Activated T-helper 2 cell treated with anti-CD3 and anti-CD28 coated beads, Interferon-gamma antibody, Interleukin-2, Interleukin-4, amounts not matched to agents 10 μg/mL and 5 μg/mL and 100 μg/mL, durations not matched to agents 14 hours and 24 hours and 36 hours (primary cell): Measurements from ENCODE around the gene IKZF2. TPM values are rescaled to one million over a fixed set of nuclear protein-coding genes. Genes with fewer than 3 reads are reported as not detected.

Source experiments
- DNase-seq: peaks from one replicate; pipeline ENCODE4 v3.0.0; 2021; ENCODE audit warnings: low spot score
- H3K27ac Mint-ChIP-seq: one replicate; pipeline ENCODE4 v1.8.0; 2021; ENCODE audit warnings: mixed read lengths
- H3K27me3 Mint-ChIP-seq: one replicate; pipeline ENCODE4 v1.8.0; 2021; ENCODE audit warnings: low read depth, mixed read lengths
- H3K36me3 Mint-ChIP-seq: one replicate; pipeline ENCODE4 v1.8.0; 2021; ENCODE audit warnings: low read depth, mixed read lengths
- H3K4me1 Mint-ChIP-seq: one replicate; pipeline ENCODE4 v1.8.0; 2021; ENCODE audit warnings: low read depth, mixed read lengths
- H3K4me3 Mint-ChIP-seq: one replicate; pipeline ENCODE4 v1.8.0; 2021; ENCODE audit warnings: low read depth, mild to moderate bottlenecking, moderate library complexity, mixed read lengths
- H3K9me3 Mint-ChIP-seq: one replicate; pipeline ENCODE4 v1.8.0; 2021; ENCODE audit warnings: mixed read lengths
- intact Hi-C: fragments of 100-400 bp; cut with micrococcal nuclease; formaldehyde crosslinking; loops from one replicate; pipeline ENCODE4 v1.15.1; 2023
- total RNA-seq: library from RNA; stranded (reverse); gene quantifications from 2 replicates; pipeline ENCODE4 v1.2.3, GENCODE V29; 2022

Gene IKZF2
- total RNA-seq, 1 donor from 2014 or later, result 13.4 TPM

- Mint-ChIP-seq H3K27me3 (peaks cover 2% of the 10 kb centered on the region), H3K9me3 (no peaks in the 10 kb centered on the region), H3K27ac (no peak overlapping the region), H3K4me1 (no peaks in the 10 kb centered on the region), H3K4me3 (no peak overlapping the region), H3K36me3 (no peaks in the 10 kb centered on the region)
- intact Hi-C loops, result no loop called here
- DNase-seq, result no peak
Measured at GRCh38 chr2:213167271-213167930, 16.0 kb upstream of the IKZF2 start.

GRCh38 chr2:213166109-213166508, 14.7 kb upstream of the IKZF2 start:
- no peaks in the 10 kb centered on the region for H3K4me1 Mint-ChIP-seq
- no peak overlapping the region for H3K4me3 Mint-ChIP-seq
- H3K36me3 Mint-ChIP-seq, result no peaks in the 10 kb centered on the region
- no peak for DNase-seq
- intact Hi-C loops, result no loop called here
- no peak overlapping the region for H3K27ac Mint-ChIP-seq
- H3K9me3 Mint-ChIP-seq, result no peaks in the 10 kb centered on the region
- peaks cover 2% of the 10 kb centered on the region for H3K27me3 Mint-ChIP-seq

DNA sequence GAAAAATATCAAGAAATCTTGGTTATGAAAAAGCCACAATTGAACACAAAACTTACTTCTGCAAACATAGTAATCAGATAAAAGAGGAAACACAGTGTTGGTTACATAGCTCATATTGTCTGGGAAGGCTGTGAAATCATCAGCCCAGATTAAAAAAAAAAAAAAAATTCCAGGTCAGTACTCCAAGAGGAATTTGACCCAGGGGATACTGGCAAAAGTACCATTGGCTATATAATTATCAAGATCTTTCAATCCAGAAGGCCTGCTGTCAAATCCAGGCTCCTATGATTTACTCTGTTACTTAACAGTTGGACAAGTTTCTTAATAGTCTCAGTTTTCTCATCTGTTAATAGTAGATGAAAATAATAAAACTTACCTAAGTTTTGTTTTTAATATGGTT, 12.9 kb upstream of the IKZF2 start:
- H3K4me3 Mint-ChIP-seq, result no peak overlapping the region

DNA sequence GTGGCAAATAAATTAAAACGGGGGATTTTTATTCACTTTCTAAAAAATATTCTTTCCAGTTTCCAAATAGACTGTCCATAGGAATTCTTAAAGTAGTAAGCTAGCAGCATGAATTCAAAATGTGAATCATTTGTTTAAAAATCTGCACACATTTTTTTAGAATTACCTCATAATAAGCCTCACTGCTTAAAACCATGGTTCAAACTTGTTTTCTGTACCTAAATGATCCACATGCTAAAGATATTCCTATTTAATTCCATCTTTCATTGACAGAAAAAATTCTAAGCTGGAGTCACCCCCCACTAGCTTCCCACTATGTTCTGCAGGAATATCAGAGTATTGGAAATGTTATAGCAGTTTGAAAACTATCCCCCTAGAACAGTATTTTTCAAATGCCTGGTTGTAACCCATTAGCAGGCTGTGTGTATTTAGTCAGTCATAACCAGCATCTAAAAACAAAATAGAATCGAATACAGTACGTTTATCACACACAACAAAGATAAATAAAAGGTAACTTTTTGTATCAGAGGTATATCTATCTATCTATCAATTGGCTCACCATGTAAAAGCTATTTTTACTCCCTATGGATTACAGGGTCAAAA, 11.2 kb upstream of the IKZF2 start:
- H3K27me3 Mint-ChIP-seq, result peaks cover 2% of the 10 kb centered on the region
- no peak overlapping the region for H3K27ac Mint-ChIP-seq
- H3K36me3 Mint-ChIP-seq, result no peaks in the 10 kb centered on the region
- no peaks in the 10 kb centered on the region for H3K4me1 Mint-ChIP-seq
- DNase-seq, result no peak
- H3K9me3 Mint-ChIP-seq, result no peaks in the 10 kb centered on the region
- intact Hi-C loops, result no loop called here
- H3K4me3 Mint-ChIP-seq, result no peak overlapping the region

More for the DNA sequence above, 12.9 kb upstream of the IKZF2 start:
- H3K27ac Mint-ChIP-seq, result no peak overlapping the region
- H3K36me3 Mint-ChIP-seq, result no peaks in the 10 kb centered on the region
- no peaks in the 10 kb centered on the region for H3K4me1 Mint-ChIP-seq
- peaks cover 2% of the 10 kb centered on the region for H3K27me3 Mint-ChIP-seq
- no peak for DNase-seq
- intact Hi-C loops, result no loop called here
- H3K9me3 Mint-ChIP-seq, result no peaks in the 10 kb centered on the region

GRCh38 chr2:213161759-213162515, 10.5 kb upstream of the IKZF2 start:
- no peak overlapping the region for H3K4me3 Mint-ChIP-seq
- H3K9me3 Mint-ChIP-seq, result no peaks in the 10 kb centered on the region
- DNase-seq, result no peak
- peaks cover 5% of the 10 kb centered on the region for H3K27me3 Mint-ChIP-seq
- intact Hi-C loops, result no loop called here
- peaks cover 5% of the 10 kb centered on the region for H3K4me1 Mint-ChIP-seq
- H3K36me3 Mint-ChIP-seq, result no peaks in the 10 kb centered on the region
- no peak overlapping the region for H3K27ac Mint-ChIP-seq

DNA sequence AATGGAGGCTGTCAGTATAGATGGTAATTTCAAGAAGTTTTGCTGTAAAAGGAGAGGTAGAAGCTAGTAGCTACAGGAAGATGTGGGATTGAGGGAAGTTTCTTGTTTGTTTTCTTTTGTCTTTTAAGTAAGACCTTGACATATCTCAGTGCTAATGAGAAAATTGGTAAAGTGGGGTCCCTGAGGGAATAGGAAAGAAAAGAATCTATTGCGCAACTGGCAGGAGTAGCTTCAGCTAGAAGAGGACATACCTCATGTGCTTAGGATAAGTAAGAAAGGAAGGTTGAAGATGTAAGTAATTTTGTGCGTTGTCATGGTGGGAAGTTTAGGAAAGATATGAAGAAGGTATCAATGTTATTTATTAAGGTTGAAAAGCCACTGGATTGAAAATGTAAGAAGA, 8.4 kb upstream of the IKZF2 start:
- Mint-ChIP-seq H3K9me3 (no peaks in the 10 kb centered on the region), H3K4me1 (peaks cover 8% of the 10 kb centered on the region), H3K4me3 (no peak overlapping the region), H3K27me3 (peaks cover 16% of the 10 kb centered on the region), H3K27ac (no peak overlapping the region), H3K36me3 (no peaks in the 10 kb centered on the region)
- intact Hi-C loops, result no loop called here
- no peak for DNase-seq

GRCh38 chr2:213157242-213157641, 5.8 kb upstream of the IKZF2 start:
- no peak for DNase-seq
- H3K4me1 Mint-ChIP-seq, result peaks cover 18% of the 10 kb centered on the region
- H3K27me3 Mint-ChIP-seq, result peaks cover 32% of the 10 kb centered on the region
- H3K4me3 Mint-ChIP-seq, result no peak overlapping the region
- H3K9me3 Mint-ChIP-seq, result no peaks in the 10 kb centered on the region
- intact Hi-C loops, result no loop called here
- peak overlapping the region; percentile 15 for H3K27ac Mint-ChIP-seq
- no peaks in the 10 kb centered on the region for H3K36me3 Mint-ChIP-seq

GRCh38 chr2:213156717-213157116, 5.3 kb upstream of the IKZF2 start:
- Mint-ChIP-seq H3K4me3 (no peak overlapping the region), H3K27me3 (peaks cover 33% of the 10 kb centered on the region), H3K4me1 (peaks cover 19% of the 10 kb centered on the region), H3K27ac (no peak overlapping the region), H3K9me3 (no peaks in the 10 kb centered on the region), H3K36me3 (no peaks in the 10 kb centered on the region)
- DNase-seq, result no peak
- intact Hi-C loops, result no loop called here

GRCh38 chr2:213152888-213153287, 1.5 kb upstream of the IKZF2 start:
- Mint-ChIP-seq H3K4me3 (peak overlapping the region; percentile 84), H3K27me3 (peaks cover 63% of the 10 kb centered on the region), H3K4me1 (peaks cover 44% of the 10 kb centered on the region), H3K9me3 (no peaks in the 10 kb centered on the region), H3K36me3 (no peaks in the 10 kb centered on the region), H3K27ac (no peak overlapping the region)
- no peak for DNase-seq
- intact Hi-C loops, result loop anchor here (1.0 to 5.0 kb wide), 8 partner anchors 51 to 467 kb away; partner anchors contain the start of gene SPAG16

- Mint-ChIP-seq H3K27me3 (peaks cover 65% of the 10 kb centered on the region), H3K4me1 (peaks cover 42% of the 10 kb centered on the region), H3K9me3 (no peaks in the 10 kb centered on the region), H3K27ac (peak overlapping the region; percentile 77), H3K36me3 (no peaks in the 10 kb centered on the region), H3K4me3 (peak overlapping the region; percentile 84)
- DNase-seq, result peak; percentile 21
- intact Hi-C loops, result loop anchor here (1.0 to 5.0 kb wide), 5 partner anchors 50 to 241 kb away; partner anchors contain the start of gene SPAG16
Measured at GRCh38 chr2:213152065-213152794, 818 bp upstream of the IKZF2 start.

- H3K27me3 Mint-ChIP-seq, result peaks cover 57% of the 10 kb centered on the region
- intact Hi-C loops, result loop anchor here (1.0 to 5.0 kb wide), 5 partner anchors 31 to 193 kb away; no protein-coding TSS in a partner anchor
- peak overlapping the region; percentile 84 for H3K27ac Mint-ChIP-seq
- H3K4me1 Mint-ChIP-seq, result peaks cover 37% of the 10 kb centered on the region
- no peaks in the 10 kb centered on the region for H3K36me3 Mint-ChIP-seq
- H3K9me3 Mint-ChIP-seq, result no peaks in the 10 kb centered on the region
- H3K4me3 Mint-ChIP-seq, result peak overlapping the region; percentile 86
- no peak for DNase-seq
Measured at GRCh38 chr2:213150315-213151097, 906 bp downstream of the IKZF2 start.

- DNase-seq, result no peak
- intact Hi-C loops, result loop anchor here (1.0 to 5.0 kb wide), 5 partner anchors 48 to 193 kb away; no protein-coding TSS in a partner anchor
- H3K4me3 Mint-ChIP-seq, result peak overlapping the region; percentile 86
- H3K4me1 Mint-ChIP-seq, result peaks cover 37% of the 10 kb centered on the region
- peak overlapping the region; percentile 84 for H3K27ac Mint-ChIP-seq
- H3K27me3 Mint-ChIP-seq, result peaks cover 62% of the 10 kb centered on the region
- no peaks in the 10 kb centered on the region for H3K36me3 Mint-ChIP-seq
- no peaks in the 10 kb centered on the region for H3K9me3 Mint-ChIP-seq
Measured at GRCh38 chr2:213149949-213150314, 1.5 kb downstream of the IKZF2 start.
